IPS-18c (cell line): Measurements from ENCODE around the gene ANO3.

Experiments used
- H3K4me3 ChIP-seq: 2 replicates; pipeline ENCODE4 v1.7.0; 2013; ENCODE audit warnings: low read depth, mild to moderate bottlenecking, low read length, moderate library complexity; ENCODE audit not compliant: insufficient read depth
- H3K9me3 ChIP-seq: one replicate; pipeline ENCODE4 v1.6.1; 2013; ENCODE audit warnings: mild to moderate bottlenecking, low read length, moderate library complexity; ENCODE audit not compliant: control insufficient read depth, insufficient read depth

The ANO3 gene

DNA sequence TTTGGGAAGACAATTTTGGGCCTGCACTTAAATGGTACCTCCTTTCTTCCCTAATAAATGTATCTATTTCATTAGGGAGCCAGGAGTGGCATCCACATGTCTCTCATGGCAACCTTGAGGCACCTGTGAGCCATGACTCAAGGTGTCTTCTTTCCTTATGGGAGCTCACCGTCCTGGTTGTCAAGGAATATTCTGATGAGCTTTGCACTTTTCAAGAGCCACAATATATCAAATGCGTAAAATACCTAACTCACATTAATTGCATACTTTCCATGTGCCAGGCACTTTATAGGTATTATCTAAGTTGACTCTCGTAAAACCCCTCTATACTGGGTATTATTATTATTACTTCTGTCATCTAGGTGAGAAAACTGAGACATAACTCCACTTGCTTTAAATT lies 207.6 kb downstream of the ANO3 start:
- no peaks in the 10 kb centered on the region for H3K9me3 ChIP-seq

DNA sequence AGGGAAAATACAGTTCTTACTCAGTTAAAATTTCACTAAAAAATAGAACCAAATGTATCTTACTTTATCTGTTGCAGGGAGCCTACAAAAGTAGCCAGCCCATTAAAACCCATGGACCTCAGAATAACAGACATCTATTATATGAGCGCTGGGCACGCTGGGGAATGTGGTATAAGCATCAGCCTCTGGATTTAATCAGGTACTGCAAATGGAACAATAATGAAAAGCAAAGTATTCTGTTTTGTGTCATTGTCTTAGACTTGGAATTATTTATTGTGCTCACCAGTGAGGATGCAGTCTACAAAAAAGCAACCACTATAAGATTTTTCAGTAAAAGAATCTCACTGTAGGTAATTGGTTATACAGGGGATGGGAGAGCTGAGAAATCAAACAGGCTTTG lies 209.9 kb downstream of the ANO3 start:
- H3K9me3 ChIP-seq: no peaks in the 10 kb centered on the region
- H3K4me3 ChIP-seq: no peak overlapping the region

More for the DNA sequence above, 207.6 kb downstream of the ANO3 start:
- no peak overlapping the region for H3K4me3 ChIP-seq

- H3K4me3 ChIP-seq: no peak overlapping the region
- H3K9me3 ChIP-seq: no peaks in the 10 kb centered on the region
Observed at GRCh38 chr11:26549176-26549575, 217.2 kb downstream of the ANO3 start.

DNA sequence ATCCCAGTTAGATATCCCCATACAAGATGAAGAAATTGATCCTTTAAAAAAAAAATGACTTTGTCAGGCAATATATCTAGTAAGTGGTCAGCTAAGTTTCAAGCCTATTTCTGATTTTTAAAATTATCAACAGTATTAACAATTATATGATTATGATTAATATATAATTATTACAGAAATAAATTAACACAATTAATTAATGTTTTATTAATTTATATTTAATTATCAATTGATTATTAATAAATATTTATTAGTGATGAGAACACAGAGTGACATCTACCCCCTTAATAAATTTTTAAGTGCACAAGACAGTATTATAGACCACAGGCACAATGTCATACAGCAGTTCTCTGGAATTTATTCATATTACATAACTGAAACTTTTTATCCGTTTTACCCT lies 218.1 kb downstream of the ANO3 start:
- Histone ChIP-seq H3K9me3 (no peaks in the 10 kb centered on the region), H3K4me3 (no peak overlapping the region)

GRCh38 chr11:26551186-26551801 lies 219.4 kb downstream of the ANO3 start:
- Histone ChIP-seq H3K4me3 (no peak overlapping the region), H3K9me3 (no peaks in the 10 kb centered on the region)

GRCh38 chr11:26553182-26553581 lies 221.3 kb downstream of the ANO3 start:
- H3K9me3 ChIP-seq: no peaks in the 10 kb centered on the region
- H3K4me3 ChIP-seq: no peak overlapping the region

DNA sequence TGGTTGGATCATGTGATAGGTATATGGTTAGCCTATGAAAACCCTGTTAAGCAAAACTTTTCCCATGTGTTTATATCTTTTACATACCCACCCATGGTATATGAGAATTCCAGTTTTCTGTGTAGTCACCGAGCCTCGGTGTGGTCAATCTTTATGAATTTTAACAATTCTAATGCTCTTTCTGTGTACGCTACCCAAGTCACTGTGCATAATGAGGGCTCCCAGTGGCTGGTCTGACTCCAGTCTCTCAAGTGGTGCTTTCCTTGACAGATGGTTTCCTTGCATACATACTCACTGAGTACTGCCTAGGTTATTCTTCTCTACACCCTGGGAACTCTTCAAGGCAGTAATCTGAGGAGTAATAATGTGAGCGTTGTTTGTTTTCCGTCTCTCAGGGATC lies 222.5 kb downstream of the ANO3 start:
- H3K9me3 ChIP-seq: no peaks in the 10 kb centered on the region
- no peak overlapping the region for H3K4me3 ChIP-seq

DNA sequence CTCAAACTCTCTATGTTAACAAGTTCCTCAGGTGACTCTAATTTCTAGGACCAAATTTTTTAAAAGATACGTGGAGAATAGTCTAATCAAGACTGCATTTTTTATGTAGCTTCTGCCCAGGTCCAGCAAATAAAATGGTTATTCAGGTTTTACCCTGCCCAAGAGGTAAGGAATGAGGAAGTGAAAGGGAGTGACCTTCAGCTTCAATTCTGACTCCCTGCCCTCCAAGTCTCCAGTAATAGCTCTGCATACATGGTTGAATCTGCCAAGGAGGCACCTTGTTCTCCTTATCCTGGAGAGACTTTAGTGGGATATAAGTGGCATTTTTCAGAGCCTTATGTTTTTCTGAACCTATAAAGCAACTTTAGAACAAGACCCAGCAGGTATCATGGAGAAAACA lies 224.7 kb downstream of the ANO3 start:
- Histone ChIP-seq H3K9me3 (no peaks in the 10 kb centered on the region), H3K4me3 (no peak overlapping the region)

GRCh38 chr11:26557666-26558065 lies 225.7 kb downstream of the ANO3 start:
- H3K4me3 ChIP-seq: no peak overlapping the region
- H3K9me3 ChIP-seq: no peaks in the 10 kb centered on the region

GRCh38 chr11:26558190-26558589 lies 226.3 kb downstream of the ANO3 start:
- Histone ChIP-seq H3K4me3 (no peak overlapping the region), H3K9me3 (no peaks in the 10 kb centered on the region)

- no peaks in the 10 kb centered on the region for H3K9me3 ChIP-seq
- no peak overlapping the region for H3K4me3 ChIP-seq
Observed at GRCh38 chr11:26569646-26570045, 237.7 kb downstream of the ANO3 start.

DNA sequence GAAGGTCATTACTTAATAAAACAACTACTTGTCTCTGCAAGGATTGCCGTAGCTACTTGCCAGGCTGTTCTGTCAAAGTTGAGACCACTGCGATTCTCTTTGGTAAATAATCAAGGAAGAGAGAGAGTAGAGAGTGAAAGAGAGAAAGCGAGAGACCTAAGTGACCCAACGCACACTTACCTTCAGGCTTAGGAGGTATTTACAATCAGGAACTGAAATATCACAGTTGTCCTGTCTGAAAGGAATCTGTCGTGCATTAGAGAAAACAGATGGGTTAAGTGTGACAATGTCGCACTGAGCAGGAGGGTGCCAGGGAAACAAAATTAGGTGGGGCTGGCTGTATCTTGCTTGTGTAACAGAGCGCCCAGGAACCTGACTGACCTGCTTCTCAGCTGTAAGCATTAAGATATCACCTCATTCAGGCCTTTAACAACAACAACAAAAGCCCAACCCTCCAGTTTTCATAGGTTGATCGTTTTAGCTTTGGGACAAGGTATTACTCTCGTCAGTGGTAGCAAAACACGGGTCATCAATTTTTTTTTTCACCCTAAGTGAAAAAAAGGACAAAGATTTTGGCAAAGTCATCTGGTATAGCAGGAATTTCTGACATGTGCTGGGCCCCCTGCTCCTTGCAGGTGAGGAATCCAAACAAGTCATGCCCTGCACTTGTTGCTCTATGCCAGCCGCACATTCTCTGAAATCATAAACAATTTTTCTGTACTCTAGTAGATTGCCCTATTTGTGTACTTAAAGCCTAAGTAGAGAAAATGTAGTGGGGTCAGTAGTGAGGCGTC lies 240.1 kb downstream of the ANO3 start, which contains the start of gene MUC15:
Gene MUC15 (minus strand): TSS at position 403 of the 794 bp plus-strand sequence. CDS start 5,169 bp downstream, outside the sequence.
- Histone ChIP-seq H3K9me3 (no peaks in the 10 kb centered on the region), H3K4me3 (no peak within 1 kb of the TSS)

- Histone ChIP-seq H3K9me3 (no peaks in the 10 kb centered on the region), H3K4me3 (no peak overlapping the region)
Observed at GRCh38 chr11:26572770-26573402, 241.0 kb downstream of the ANO3 start.

GRCh38 chr11:26573896-26574295 lies 242.0 kb downstream of the ANO3 start:
- H3K4me3 ChIP-seq: no peak overlapping the region
- no peaks in the 10 kb centered on the region for H3K9me3 ChIP-seq

- Histone ChIP-seq H3K4me3 (no peak overlapping the region), H3K9me3 (no peaks in the 10 kb centered on the region)
Observed at GRCh38 chr11:26575946-26576345, 244.0 kb downstream of the ANO3 start.

DNA sequence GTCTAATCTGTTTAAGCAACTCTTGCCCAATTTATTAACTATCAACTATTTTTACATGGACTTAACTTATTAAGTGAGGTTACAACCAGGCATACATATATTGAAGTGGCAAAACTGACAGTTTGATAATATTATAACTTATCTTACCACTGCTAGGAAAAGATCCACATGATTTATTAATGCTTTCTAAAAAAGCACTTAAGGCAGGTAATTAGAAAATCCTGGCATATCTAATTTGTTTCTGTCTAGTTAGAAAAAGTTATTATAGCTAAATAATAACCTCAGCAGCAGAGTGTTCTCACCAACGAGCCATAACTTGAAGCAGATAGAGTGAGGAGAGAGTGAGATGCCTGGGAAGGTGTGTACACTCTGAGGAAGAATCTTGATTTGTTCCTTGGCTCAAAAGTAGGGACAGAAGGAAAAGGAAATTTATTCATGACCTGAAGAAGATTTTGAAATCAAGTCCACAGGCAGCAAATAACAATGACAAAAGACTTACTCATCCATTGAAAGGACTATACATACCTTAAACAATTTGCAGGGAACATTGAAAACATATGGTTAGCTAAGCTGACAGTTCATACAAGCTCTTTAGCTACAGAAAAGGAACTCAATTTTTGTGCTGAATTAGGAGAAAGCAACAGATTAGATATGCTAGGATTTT lies 247.2 kb downstream of the ANO3 start:
- Histone ChIP-seq H3K9me3 (no peaks in the 10 kb centered on the region), H3K4me3 (no peak overlapping the region)

GRCh38 chr11:26579683-26580082 lies 247.8 kb downstream of the ANO3 start:
- H3K4me3 ChIP-seq: no peak overlapping the region
- no peaks in the 10 kb centered on the region for H3K9me3 ChIP-seq

GRCh38 chr11:26580929-26581328 lies 249.0 kb downstream of the ANO3 start:
- Histone ChIP-seq H3K4me3 (no peak overlapping the region), H3K9me3 (no peaks in the 10 kb centered on the region)
